GM15510 (cell line): ENCODE results near the gene ZNF726.

ENCODE experiments used
- POLR2A ChIP-seq: IDR thresholded peaks from 3 replicates; pipeline ENCODE4 v1.6.1; 2011; ENCODE audit warnings: borderline replicate concordance; ENCODE audit not compliant: insufficient read length; ENCODE audit errors: extremely low read depth

Gene ZNF726

DNA sequence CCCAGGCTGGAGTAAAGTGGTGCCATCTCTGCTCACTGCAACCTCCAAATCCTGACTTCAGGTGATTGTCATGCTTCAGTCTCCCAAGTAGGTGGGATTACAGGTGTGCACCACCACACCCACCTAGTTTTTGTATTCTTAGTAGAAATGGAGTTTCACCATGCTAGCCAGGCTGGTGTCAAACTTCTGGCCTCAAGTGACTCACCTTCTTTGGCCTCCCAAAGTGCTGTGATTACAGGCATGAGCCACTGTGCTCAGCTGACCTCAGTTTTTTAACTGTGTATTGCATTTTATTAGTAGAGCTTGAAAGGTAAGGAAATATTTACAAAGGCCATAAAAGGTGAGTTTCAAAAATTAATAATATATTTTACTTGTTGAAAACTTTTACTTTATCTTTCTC, 2.3 kb downstream of the ZNF726 start:
- no peak for TF ChIP-seq POLR2A

DNA sequence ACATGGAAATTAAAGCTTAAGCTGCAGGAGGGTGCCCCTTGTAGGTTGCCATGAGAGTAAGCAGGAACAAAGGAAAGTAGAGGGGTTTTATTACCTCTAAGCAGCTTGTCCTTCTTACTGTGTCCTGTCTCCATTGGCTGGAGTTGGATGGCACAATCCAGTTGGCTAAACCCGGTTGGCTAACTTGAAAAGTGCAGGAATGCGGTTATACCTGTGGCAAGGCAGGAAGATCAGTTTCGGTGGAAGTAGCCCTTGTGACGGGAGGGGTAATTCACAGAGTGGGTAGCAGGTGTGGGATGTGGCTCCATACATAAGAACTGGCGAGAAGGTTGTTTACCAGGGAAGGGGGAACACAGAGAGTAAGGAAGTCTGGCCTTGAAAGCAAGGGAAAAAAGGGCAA, 3.2 kb downstream of the ZNF726 start:
- no peak for TF ChIP-seq POLR2A

DNA sequence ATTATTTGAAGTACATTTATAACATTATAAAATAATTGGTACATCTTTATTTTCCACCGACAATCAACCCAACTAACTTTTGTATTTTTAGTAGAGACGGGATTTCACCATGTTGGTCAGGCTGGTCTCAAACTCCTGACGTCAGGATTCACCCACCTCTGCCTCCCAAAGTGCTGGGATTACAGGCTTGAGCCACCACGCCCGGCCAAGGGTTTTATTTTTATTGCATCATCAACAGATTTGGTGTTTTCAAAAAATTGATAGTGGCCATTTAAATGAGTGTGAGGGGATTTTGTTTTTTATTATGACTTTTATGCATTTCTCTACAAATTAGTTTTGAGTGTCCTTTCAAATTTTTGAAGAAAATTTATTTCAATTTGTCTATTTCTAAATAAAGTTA, 10.6 kb downstream of the ZNF726 start:
- no peak for TF ChIP-seq POLR2A

DNA sequence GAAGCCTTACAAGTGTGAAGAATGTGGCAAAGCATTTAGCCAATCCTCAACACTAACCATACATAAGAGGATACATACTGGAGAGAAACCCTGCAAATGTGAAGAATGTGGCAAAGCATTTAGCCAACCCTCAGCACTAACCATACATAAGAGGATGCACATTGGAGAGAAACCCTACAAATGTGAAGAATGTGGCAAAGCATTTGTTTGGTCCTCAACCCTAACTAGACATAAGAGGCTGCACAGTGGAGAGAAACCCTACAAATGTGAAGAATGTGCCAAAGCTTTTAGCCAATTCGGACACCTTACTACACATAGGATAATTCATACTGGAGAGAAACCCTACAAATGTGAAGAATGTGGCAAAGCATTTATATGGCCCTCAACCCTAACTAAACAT, 18.2 kb downstream of the ZNF726 start:
- TF ChIP-seq POLR2A, result no peak

DNA sequence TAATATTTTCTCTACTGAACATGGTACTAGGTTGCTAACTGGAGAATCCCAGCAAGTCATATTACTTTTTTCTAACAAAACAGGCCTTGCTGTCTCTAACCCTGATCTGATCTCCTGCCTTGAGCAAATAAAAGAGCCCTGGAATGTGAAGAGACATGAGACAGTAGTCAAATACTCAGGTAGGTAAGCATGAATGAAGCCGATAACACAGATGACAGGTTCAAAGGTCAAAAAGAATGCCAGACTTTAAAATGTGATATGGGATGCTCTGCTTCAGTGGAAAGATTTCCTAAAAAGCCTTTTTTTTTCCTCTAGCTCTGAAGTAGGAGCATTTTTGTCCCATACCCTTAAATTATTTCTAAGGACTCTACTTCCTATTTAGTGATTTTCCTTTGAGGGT, 28.7 kb downstream of the ZNF726 start:
- TF ChIP-seq POLR2A, result no peak

DNA sequence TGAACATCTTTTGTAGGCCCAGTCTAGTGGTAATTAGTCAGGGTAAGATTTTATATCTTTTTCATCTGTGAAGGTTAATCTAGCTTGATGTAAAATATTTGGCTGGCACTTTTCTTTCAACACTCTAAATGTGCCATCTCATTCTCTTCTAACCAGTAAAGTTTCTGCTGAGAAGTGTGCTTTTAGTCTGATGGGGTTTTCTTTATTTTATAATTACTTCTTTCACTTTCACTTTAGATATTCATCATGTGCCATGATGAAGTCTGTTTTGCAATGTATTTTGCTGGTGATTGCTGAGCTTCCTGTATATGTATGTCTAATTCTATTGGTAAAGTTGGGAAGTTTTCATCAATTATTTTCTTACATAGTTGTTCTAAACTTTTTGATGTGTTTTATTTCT, 31.9 kb downstream of the ZNF726 start:
- TF ChIP-seq POLR2A, result no peak

DNA sequence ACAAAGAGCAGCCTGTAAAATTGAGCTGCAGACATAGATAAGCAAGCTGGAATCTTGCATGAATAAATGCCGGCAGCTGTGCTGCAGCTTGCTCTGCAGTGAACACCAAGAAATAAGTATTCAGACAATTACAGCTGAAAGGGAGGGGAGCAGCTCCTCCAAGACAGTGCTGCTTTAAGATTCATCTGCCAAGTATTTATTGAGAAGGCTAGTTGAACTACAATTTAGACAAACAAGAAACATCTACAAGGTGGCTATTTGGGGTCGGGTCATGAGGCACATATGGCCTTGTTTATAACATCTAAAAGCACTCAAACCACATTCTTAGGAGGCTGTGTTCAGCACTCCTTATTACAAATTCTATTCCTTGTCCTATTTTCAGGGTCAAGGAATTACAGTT, 34.9 kb downstream of the ZNF726 start:
- TF ChIP-seq POLR2A, result no peak

DNA sequence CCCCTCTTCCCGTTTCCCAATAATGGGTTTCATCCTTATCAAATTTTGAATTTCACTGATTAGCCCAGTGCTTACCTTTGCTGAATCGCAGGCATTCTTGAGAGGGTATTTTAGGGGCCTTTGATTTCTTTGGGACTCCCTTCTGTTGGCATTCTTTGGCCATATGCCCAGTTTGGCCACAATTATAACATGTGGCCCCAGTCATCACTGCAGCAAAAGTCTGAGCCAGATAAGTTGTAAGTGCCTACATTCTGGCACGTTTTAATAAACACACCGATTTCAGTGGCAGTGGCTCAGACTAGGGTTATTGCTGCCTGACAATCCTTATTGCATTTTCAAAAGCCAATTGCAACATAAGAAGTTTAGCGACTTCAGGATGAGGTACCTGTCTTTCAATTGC, 41.4 kb downstream of the ZNF726 start:
- TF ChIP-seq POLR2A, result no peak

DNA sequence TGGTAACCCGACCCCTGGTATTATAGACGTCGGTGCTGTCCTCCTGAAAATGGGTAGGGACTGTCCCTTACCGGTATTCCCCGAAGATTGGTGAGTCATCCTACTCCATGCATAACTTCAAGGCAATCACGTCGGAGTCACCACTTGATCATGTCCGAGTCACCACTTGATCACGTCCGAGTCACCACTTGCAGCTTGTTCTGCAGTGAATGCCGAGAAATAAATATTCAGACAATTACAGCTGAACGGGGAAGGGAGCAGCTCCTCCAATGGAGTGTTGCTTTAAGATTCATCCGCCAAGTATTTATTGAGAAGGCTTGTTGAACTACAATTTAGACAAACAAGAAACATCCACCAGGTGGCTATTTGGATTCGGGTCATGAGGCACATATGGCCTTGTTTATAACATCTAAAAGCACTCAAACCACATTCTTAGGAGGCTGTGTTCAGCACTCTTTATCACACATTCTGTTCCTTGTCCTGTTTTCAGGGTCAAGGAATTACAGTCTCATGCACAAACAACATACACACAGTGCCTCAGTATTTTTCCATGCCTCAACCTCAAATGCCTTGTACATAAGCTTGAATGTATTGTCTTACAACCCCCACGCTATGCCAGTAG, 43.1 kb downstream of the ZNF726 start:
- TF ChIP-seq POLR2A, result no peak

DNA sequence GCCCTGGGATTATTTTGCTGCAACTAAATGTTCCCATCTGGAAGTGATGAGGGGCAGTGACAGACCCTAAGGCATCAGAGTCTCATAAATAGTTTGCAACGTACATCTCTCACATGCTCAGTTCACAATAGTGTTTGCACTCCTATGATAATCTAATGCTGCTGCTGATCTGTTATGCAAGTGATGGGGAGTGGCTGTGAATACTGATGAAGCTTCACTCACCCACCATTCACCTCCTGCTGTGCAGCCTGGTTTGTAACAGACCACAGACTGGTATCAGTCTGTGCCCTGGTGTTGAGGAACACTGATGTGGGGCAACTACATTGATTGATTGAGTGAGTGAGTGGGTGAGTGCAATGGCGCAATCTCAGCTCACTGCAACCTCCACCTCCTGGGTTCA, 54.9 kb downstream of the ZNF726 start:
- no peak for TF ChIP-seq POLR2A

DNA sequence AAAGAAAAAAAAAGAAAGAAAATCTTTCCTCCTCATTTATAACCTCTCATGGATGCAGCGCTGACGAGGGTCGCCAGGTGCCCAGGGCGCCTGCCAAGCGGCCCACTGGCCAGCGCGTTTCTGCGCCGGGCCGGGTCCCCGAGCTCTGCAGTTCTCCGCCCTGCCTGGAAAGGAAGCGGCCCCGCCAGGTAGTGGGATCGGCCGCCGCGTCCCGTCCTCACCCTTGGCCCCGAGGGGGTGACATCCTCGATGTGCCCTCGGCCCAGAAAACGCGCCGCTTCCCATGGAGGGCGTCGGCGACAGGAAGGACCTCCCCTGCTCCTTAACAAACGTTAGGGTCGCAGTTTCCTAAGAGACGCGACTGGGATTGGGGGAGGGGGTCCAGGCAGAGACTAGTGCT, 56.9 kb downstream of the ZNF726 start:
- no peak for TF ChIP-seq POLR2A

DNA sequence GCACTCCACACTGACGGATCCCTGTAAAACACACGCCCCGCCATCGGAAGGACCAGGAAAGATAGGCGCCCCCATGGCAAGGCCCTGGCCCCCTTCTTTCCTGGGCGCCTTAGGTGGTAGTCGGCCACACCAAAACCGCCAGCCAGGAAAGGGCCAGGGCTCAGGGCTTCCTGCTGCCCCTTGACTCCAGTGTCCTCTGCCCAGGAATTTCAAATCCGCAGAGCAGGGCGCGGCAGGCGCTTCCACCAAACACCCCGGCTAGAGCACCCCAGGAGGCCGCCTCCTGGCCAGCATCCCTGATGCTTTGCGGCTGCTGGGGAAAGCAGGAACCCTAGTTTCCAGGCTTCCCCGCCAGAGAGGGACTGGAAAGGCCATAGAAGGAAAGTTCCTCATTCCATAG, 57.5 kb downstream of the ZNF726 start:
- no peak for TF ChIP-seq POLR2A

DNA sequence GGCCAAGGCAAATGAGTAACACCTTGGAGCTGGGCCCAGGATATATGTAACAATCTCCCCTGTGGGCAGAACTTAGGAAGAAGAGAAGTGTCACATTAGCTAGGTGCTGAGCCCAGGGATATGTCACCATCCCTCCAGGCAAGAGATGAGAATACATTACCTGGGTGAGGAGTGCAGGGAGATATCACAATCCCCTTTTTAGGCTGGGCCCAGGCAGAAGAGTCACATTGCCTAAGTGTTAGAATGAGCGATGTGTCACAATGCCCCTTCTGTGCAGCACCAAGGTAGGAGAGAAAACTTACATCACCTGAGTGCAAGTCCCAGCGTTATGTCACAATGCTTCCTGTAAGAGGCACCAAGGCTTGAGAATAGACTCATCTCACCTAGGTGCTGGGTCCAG, 60.3 kb downstream of the ZNF726 start:
- TF ChIP-seq POLR2A, result no peak

DNA sequence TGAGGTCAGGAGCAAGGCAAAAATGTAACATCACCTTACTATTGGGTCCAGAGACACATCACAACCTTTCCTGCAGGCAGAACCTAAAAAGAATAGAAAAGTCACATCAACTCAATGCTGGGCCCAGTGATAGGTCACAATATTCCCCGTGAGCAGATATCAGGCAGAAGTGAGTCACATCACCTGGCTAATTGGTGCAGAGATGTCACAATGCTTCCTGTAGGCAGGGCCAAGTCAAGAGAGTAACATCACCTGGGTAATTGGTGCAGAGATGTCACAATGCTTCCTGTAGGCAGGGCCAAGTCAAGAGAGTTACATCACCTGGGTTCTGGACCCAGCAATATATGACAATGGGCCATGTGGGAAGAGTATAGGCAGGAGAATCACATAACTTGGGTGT, 63.4 kb downstream of the ZNF726 start:
- TF ChIP-seq POLR2A, result no peak

DNA sequence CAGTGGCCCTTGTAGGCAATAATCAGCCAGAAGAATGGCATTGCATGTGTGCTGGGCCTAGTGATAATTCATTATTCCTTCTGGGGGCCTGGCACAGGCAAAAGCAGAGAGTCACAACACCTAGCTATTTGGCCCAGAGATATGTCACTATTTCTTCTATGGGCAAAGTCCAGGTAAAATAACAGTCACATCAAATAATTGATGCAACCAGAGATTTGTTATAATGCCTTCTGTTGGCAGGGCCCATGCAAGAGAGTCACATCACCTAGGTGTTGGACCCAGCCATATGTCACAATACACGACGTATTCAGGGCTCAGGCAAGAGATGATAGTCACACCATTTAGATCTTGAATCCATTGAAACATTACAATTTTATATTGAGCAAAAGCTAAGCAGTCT, 66.1 kb downstream of the ZNF726 start:
- no peak for TF ChIP-seq POLR2A

DNA sequence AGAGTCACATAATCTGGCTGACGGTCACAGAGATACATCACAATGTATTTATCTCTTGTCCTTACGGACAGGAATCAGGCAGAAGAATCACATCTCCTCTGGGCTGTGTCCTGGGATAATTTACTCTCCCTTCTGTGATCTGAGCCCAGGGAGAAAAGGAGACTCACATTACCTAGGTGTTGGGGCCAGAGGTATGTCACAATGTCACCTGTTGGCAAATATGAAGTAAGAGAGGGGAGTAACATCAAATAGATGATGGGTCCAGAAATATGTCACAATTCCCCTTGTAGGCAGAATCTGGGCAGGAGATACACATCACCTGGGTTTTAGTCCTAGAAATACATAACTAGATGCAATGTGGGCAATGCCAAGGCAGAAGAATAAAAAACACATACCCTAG, 67.2 kb downstream of the ZNF726 start:
- TF ChIP-seq POLR2A, result no peak

DNA sequence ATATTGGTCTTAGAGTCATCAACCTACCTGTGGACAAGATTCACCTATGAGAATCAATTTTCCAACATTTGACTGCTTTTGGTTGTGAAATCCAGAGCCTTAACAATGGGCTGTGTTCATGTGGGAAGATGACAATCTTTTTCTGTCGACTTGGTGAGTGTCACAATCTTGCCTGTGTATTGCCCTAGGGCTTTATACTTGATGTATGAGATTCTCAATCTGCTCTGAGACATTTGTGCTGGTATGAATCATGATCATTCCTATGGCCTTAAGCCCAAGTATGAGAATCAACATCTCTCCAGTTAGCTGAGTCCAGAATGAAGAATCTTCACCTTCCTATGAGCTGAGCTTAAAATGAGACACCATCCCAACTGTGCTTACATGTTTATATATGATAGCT, 68.7 kb downstream of the ZNF726 start:
- TF ChIP-seq POLR2A, result no peak
